ENCODE data around the gene AADACL4. TPM values are rescaled to one million over a fixed set of nuclear protein-coding genes. Genes with fewer than 3 reads are reported as not detected.

The AADACL4 gene
- total and polyA plus RNA-seq, 8 donors = not detected

DNA sequence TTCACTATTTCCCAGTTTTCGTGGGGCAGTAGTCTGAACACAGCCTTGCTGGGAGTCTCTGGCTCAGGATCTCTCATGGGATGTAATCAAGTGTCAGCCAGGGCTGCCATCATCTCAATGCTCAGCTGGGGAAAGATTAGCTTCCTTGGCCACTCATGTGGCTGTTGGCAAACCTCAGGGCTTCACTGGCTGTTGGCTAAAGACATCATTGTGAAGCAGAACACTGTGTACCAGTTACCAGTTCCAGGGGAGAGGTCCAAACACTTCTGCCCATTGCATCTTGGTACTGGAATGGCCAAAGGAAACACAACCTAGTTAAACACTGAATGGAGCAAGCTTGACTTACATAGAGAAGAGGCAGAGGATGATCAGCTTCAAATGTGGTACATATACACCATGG is 33.7 kb downstream of the AADACL4 start:
- no peak overlapping the region for H3K4me3 ChIP-seq
- H3K36me3 ChIP-seq = no peaks in the 10 kb centered on the region
- WGBS, 2 donors = 62 to 74% methylated on average over 1 of the region's 1 CpG
- FAIRE-seq = no peak
- H3K27ac ChIP-seq = no peak overlapping the region
- H3K4me1 ChIP-seq = no peaks in the 10 kb centered on the region
- no peak for ATAC-seq
- H3K9me3 ChIP-seq = no peaks in the 10 kb centered on the region
- TF ChIP-seq, protein P1, sequence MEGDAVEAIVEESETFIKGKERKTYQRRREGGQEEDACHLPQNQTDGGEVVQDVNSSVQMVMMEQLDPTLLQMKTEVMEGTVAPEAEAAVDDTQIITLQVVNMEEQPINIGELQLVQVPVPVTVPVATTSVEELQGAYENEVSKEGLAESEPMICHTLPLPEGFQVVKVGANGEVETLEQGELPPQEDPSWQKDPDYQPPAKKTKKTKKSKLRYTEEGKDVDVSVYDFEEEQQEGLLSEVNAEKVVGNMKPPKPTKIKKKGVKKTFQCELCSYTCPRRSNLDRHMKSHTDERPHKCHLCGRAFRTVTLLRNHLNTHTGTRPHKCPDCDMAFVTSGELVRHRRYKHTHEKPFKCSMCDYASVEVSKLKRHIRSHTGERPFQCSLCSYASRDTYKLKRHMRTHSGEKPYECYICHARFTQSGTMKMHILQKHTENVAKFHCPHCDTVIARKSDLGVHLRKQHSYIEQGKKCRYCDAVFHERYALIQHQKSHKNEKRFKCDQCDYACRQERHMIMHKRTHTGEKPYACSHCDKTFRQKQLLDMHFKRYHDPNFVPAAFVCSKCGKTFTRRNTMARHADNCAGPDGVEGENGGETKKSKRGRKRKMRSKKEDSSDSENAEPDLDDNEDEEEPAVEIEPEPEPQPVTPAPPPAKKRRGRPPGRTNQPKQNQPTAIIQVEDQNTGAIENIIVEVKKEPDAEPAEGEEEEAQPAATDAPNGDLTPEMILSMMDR (IDR thresholded peaks at IDR 0.05) = no peak
- H3K27me3 ChIP-seq = no peaks in the 10 kb centered on the region
- DNase-seq = no peak
- intact Hi-C loops (cut with DNase I) = no loop called here

DNA sequence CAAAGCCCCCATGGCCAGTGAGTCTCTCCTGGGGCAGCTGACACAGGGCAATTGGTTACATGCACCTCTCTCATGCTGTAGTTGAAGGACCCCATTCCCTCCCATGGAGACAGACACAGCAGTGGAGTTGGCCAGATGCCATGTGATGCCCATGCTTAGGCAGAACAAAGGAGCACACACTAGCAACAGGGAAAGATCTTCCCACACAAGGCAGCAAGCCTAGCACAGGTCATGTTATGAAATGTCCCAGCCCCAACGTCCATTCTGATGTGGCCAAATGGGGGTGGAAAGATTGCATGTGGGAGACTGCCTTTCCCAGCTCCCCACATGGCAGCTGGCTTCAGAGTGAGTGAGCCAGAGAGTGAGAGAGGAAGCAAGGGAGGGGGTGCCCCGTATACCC is 34.5 kb downstream of the AADACL4 start:
- no peak for ATAC-seq
- intact Hi-C loops (cut with DNase I) = no loop called here
- Histone ChIP-seq H3K27me3 (no peaks in the 10 kb centered on the region), H3K36me3 (no peaks in the 10 kb centered on the region), H3K9me3 (no peaks in the 10 kb centered on the region), H3K4me1 (no peaks in the 10 kb centered on the region), H3K27ac (no peak overlapping the region), H3K4me3 (no peak overlapping the region)
- WGBS, 2 donors = 24 to 53% methylated on average over 2 of the region's 2 CpGs
- DNase-seq = no peak
- no peak for FAIRE-seq
- TF ChIP-seq, protein P1 (IDR thresholded peaks at IDR 0.05) = no peak

DNA sequence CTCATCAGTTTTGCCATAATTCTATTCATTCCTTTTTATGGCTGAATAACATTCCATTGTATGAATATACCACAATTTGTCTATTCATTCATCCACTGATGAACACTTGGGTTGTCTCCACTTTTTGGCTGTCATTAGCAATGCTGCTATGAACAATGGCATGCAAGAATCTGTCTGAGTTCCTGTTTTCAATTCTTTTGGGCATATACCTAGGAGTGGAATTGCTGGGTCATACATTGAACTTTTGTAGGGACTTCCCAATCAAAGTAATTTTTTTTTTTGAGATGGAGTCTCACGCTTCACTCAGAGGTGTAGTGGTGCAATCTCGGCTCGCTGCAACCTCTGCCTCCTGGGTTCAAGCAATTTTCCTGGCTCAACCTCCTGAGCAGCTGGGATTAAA is 34.9 kb downstream of the AADACL4 start:
- no peak for FAIRE-seq
- no peaks in the 10 kb centered on the region for H3K4me1 ChIP-seq
- intact Hi-C loops (cut with DNase I) = no loop called here

DNA sequence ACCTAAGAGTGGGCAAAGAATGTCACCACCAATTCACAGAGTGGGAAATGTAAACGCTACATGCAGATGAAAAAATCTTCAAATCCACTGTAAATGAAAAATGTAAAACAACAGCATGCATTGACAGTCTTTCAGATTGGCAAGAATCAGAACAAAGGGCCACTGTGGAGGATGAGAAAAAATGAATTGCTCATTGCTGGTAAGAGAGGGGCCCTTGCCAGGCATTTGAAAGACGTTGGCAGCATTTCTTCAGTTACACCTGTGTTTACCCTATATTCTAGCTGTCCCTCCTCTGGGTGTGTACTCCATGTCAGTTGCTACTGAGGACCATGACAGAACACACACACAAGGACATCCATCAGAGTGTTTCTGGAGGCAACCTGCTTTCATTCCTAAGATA is 46.3 kb downstream of the AADACL4 start:
- Histone ChIP-seq H3K9me3 (no peaks in the 10 kb centered on the region), H3K4me1 (no peaks in the 10 kb centered on the region), H3K27ac (no peak overlapping the region), H3K36me3 (no peaks in the 10 kb centered on the region), H3K4me3 (no peak overlapping the region), H3K27me3 (no peaks in the 10 kb centered on the region)
- intact Hi-C loops (cut with DNase I) = no loop called here
- 22 to 30% methylated on average over 2 of the region's 2 CpGs for WGBS, 2 donors
- DNase-seq (no peak), ATAC-seq (no peak), FAIRE-seq (no peak)
- TF ChIP-seq, protein P1 (IDR thresholded peaks at IDR 0.05) = no peak

More for the DNA sequence above, 34.9 kb downstream of the AADACL4 start:
- Histone ChIP-seq H3K27me3 (no peaks in the 10 kb centered on the region), H3K4me3 (no peak overlapping the region), H3K36me3 (no peaks in the 10 kb centered on the region), H3K9me3 (no peaks in the 10 kb centered on the region), H3K27ac (no peak overlapping the region)
- no peak for DNase-seq
- 75 to 89% methylated on average over 3 of the region's 3 CpGs for WGBS, 2 donors
- ATAC-seq = no peak
- TF ChIP-seq, protein P1 (IDR thresholded peaks at IDR 0.05) = no peak

DNA sequence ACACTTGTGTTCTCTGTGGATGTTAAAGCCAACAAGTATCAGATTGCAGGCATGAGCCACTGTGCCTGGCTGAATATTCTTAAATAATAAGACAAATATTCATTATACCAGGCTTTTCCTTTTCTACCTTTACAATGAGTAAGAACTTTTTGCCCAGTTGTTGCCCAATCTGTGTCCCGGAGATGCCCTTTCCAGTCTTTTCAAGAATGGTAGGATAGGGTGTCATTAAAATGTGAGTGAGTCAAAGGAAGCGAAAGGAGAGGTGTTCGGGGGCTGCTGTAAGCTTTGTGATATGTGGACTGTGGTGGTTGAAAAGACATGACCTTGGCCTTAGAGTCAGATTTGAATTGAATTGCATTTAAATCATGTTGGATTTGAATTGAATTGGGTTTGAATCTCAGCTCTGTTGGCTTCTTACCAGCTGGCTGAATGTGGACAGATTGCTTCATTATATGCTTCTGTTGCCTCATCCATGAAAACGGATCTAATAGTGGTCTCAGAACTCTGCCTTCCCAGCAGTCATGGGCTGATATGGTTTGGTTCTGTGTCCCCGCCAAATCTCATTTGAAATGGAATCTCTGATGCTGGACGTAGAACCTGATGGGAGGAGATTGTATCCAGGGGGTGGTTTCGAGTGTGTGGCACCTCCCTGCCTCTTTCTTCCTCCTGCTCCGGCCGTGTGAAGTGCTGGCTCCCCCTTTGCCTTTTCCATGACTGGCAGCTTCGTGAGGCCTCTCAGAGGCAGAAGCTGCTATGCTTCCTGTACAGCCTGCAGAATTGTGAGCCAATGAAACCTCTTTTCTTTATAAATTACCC is 49.3 kb downstream of the AADACL4 start:
- Histone ChIP-seq H3K27me3 (no peaks in the 10 kb centered on the region), H3K9me3 (no peaks in the 10 kb centered on the region), H3K4me3 (no peak overlapping the region), H3K4me1 (no peaks in the 10 kb centered on the region), H3K27ac (no peak overlapping the region), H3K36me3 (no peaks in the 10 kb centered on the region)
- FAIRE-seq = no peak
- intact Hi-C loops (cut with DNase I) = no loop called here
- no peak for DNase-seq
- TF ChIP-seq, protein P1 (IDR thresholded peaks at IDR 0.05) = no peak
- 51 to 54% methylated on average over 10 of the region's 10 CpGs for WGBS, 2 donors
- peak in 1 of 4 donors; percentile 56 for ATAC-seq
